ENCODE measurements around the gene RHEB.
A peak's percentile ranks its signal among the peaks of the same experiment; 100 is the strongest.

Gene RHEB

GRCh38 chr7:151448261-151449252, 71.1 kb downstream of the RHEB start:
- DNase-seq (ENCODE audit: low spot score), result peak; percentile 41

GRCh38 chr7:151447901-151448260, 71.8 kb downstream of the RHEB start:
- no peak for DNase-seq (ENCODE audit: low spot score)

GRCh38 chr7:151447312-151447711, 72.4 kb downstream of the RHEB start:
- DNase-seq (ENCODE audit: low spot score), result no peak

GRCh38 chr7:151446412-151446811, 73.3 kb downstream of the RHEB start:
- no peak for DNase-seq (ENCODE audit: low spot score)

- DNase-seq (ENCODE audit: low spot score), result no peak
These were observed 75.1 kb downstream of the RHEB start for GRCh38 chr7:151444632-151445031.

- no peak for DNase-seq (ENCODE audit: low spot score)
These were observed 76.8 kb downstream of the RHEB start for GRCh38 chr7:151442776-151443496.

- DNase-seq (ENCODE audit: low spot score), result no peak
These were observed 78.8 kb downstream of the RHEB start for GRCh38 chr7:151440799-151441445.

- no peak for DNase-seq (ENCODE audit: low spot score)
These were observed 79.6 kb downstream of the RHEB start, which contains the start of gene CRYGN for GRCh38 chr7:151439855-151440798. Gene CRYGN (minus strand): TSS chr7:151440141. CDS start chr7:151439917, 224 bp downstream.

GRCh38 chr7:151438864-151439601, 80.7 kb downstream of the RHEB start:
- DNase-seq (ENCODE audit: low spot score), result no peak

GRCh38 chr7:151437866-151438516, 81.7 kb downstream of the RHEB start:
- no peak for DNase-seq (ENCODE audit: low spot score)

GRCh38 chr7:151437159-151437553, 82.5 kb downstream of the RHEB start:
- DNase-seq (ENCODE audit: low spot score), result no peak

- DNase-seq (ENCODE audit: low spot score), result no peak
These were observed 83.1 kb downstream of the RHEB start for GRCh38 chr7:151436446-151437158.

GRCh38 chr7:151435971-151436370, 83.7 kb downstream of the RHEB start:
- DNase-seq (ENCODE audit: low spot score), result no peak

- DNase-seq (ENCODE audit: low spot score), result no peak
These were observed 84.4 kb downstream of the RHEB start for GRCh38 chr7:151435103-151435916.

- DNase-seq (ENCODE audit: low spot score), result no peak
These were observed 85.1 kb downstream of the RHEB start for GRCh38 chr7:151434549-151434948.

- no peak for DNase-seq (ENCODE audit: low spot score)
These were observed 85.8 kb downstream of the RHEB start for GRCh38 chr7:151433721-151434400.

GRCh38 chr7:151432658-151433521, 86.8 kb downstream of the RHEB start:
- no peak for DNase-seq (ENCODE audit: low spot score)

All from hematopoietic multipotent progenitor cell treated with erythropoietin and hydrocortisone succinate and interleukin-3 and kit ligand, for 15 days (in vitro differentiated cells).